ENCODE results near the gene COL27A1.

Gene COL27A1

GRCh38 chr9:114227288-114228015 is 72.1 kb downstream of the COL27A1 start:
- DNase-seq (ENCODE audit: low read depth in 2 of 2) = no peak

- no peak for DNase-seq (ENCODE audit: low read depth in 2 of 2)
These were observed 72.9 kb downstream of the COL27A1 start for GRCh38 chr9:114228016-114228808.

GRCh38 chr9:114229295-114229694 is 74.0 kb downstream of the COL27A1 start:
- DNase-seq (ENCODE audit: low read depth in 2 of 2) = no peak

- DNase-seq (ENCODE audit: low read depth in 2 of 2) = no peak
These were observed 74.7 kb downstream of the COL27A1 start for GRCh38 chr9:114230068-114230467.

GRCh38 chr9:114231273-114231672 is 75.9 kb downstream of the COL27A1 start:
- DNase-seq (ENCODE audit: low read depth in 2 of 2) = no peak

GRCh38 chr9:114231719-114232449 is 76.5 kb downstream of the COL27A1 start:
- DNase-seq (ENCODE audit: low read depth in 2 of 2) = no peak

- DNase-seq (ENCODE audit: low read depth in 2 of 2) = no peak
These were observed 78.3 kb downstream of the COL27A1 start for GRCh38 chr9:114233491-114234185.

GRCh38 chr9:114235033-114235661 is 79.8 kb downstream of the COL27A1 start:
- no peak for DNase-seq (ENCODE audit: low read depth in 2 of 2)

- DNase-seq (ENCODE audit: low read depth in 2 of 2) = no peak
These were observed 81.2 kb downstream of the COL27A1 start for GRCh38 chr9:114236391-114237138.

- DNase-seq (ENCODE audit: low read depth in 2 of 2) = no peak
These were observed 81.9 kb downstream of the COL27A1 start for GRCh38 chr9:114237247-114237646.

GRCh38 chr9:114237781-114238180 is 82.4 kb downstream of the COL27A1 start:
- DNase-seq (ENCODE audit: low read depth in 2 of 2) = no peak

GRCh38 chr9:114238472-114238871 is 83.1 kb downstream of the COL27A1 start:
- DNase-seq (ENCODE audit: low read depth in 2 of 2) = no peak

- no peak for DNase-seq (ENCODE audit: low read depth in 2 of 2)
These were observed 83.8 kb downstream of the COL27A1 start for GRCh38 chr9:114238891-114239875.

GRCh38 chr9:114240216-114240615 is 84.9 kb downstream of the COL27A1 start:
- no peak for DNase-seq (ENCODE audit: low read depth in 2 of 2)

- no peak for DNase-seq (ENCODE audit: low read depth in 2 of 2)
These were observed 85.6 kb downstream of the COL27A1 start for GRCh38 chr9:114240647-114241558.

GRCh38 chr9:114242837-114243236 is 87.5 kb downstream of the COL27A1 start:
- DNase-seq (ENCODE audit: low read depth in 2 of 2) = no peak

- DNase-seq (ENCODE audit: low read depth in 2 of 2) = no peak
These were observed 87.9 kb downstream of the COL27A1 start for GRCh38 chr9:114243240-114243639.

- DNase-seq (ENCODE audit: low read depth in 2 of 2) = no peak
These were observed 89.2 kb downstream of the COL27A1 start for GRCh38 chr9:114244570-114244969.
